ENCODE data around the gene CABP5.

DNA sequence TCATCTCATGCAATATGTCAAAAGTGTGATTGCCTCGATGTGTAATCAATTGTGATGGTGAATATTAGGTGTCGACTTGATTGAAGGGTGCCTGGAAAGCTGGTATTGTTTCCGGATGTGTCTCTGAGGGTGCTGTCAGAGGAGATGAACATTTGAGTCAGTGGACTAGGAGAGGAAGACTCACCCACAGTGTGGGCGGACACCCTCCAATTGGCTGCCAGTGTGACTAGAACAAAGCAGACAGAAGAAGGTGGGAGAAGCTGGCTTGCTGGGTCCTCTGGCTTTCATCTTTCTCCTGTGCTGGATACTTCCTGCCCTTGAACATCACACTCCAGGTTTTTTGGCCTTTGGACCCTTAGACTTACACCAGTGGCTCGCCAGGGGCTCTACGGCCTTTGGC is 15.5 kb upstream of the CABP5 start:
- TF ChIP-seq, protein P1, sequence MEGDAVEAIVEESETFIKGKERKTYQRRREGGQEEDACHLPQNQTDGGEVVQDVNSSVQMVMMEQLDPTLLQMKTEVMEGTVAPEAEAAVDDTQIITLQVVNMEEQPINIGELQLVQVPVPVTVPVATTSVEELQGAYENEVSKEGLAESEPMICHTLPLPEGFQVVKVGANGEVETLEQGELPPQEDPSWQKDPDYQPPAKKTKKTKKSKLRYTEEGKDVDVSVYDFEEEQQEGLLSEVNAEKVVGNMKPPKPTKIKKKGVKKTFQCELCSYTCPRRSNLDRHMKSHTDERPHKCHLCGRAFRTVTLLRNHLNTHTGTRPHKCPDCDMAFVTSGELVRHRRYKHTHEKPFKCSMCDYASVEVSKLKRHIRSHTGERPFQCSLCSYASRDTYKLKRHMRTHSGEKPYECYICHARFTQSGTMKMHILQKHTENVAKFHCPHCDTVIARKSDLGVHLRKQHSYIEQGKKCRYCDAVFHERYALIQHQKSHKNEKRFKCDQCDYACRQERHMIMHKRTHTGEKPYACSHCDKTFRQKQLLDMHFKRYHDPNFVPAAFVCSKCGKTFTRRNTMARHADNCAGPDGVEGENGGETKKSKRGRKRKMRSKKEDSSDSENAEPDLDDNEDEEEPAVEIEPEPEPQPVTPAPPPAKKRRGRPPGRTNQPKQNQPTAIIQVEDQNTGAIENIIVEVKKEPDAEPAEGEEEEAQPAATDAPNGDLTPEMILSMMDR (IDR thresholded peaks at IDR 0.05) = no peak
- TF ChIP-seq ZFX (IDR thresholded peaks at IDR 0.05; ENCODE audit: borderline replicate concordance) = no peak
